ENCODE data around the gene HES3. TPM values are rescaled to one million over a fixed set of nuclear protein-coding genes. Genes with fewer than 3 reads are reported as not detected.

The HES3 gene
- total RNA-seq, 1 donor from 2014 or later = not detected

DNA sequence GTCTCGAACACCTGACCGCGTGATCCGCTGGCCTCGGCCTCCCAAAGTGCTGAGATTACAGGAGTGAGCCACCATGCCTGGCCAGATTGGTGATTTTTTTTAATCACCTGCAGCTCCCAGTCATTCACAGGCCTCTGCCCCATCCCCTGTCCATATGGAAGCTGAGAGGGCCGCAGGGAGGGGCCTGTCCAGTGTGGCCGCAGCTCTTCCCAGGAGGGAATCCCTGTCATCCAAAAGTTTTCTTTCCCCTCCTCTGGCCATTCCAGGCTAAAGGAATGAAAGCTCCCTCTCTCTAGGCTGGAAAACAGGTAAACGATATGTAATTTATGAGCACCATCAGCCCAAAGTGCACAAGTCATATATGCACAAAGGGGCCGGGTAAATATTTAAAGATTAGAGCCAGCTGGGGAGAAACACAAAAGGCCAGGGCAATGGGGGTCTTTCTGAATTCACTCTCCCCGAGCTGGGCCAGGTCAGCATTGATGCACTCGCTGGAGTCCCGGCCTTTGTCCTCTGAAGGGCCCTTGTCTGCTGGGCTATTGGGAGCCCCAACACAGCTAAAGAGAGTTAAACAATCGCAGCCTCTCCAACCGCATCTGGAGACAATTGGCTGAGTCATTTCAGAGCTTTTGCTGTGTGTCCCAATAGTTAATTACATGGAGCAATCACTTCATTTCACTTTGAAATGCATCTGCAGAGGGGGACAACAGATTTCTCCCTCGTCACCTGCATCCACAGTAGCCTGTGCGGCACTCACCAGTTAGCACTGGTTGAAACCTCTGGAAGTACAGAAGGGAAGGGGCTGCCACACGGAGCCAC is 3.8 kb upstream of the HES3 start:
- intact Hi-C loops (cut with DNase I) = loop anchor here (5.0 to 10.0 kb wide), 2 partner anchors 188 to 195 kb away; no protein-coding TSS in a partner anchor
- no peaks in the 10 kb centered on the region for H3K36me3 ChIP-seq
- no peaks in the 10 kb centered on the region for H3K9me3 ChIP-seq
- no peak overlapping the region for H3K4me3 ChIP-seq
- H3K27me3 ChIP-seq = peaks cover 27% of the 10 kb centered on the region
- H3K27ac ChIP-seq = no peak overlapping the region
- peaks cover 18% of the 10 kb centered on the region for H3K4me1 ChIP-seq
- TF ChIP-seq, protein P1, sequence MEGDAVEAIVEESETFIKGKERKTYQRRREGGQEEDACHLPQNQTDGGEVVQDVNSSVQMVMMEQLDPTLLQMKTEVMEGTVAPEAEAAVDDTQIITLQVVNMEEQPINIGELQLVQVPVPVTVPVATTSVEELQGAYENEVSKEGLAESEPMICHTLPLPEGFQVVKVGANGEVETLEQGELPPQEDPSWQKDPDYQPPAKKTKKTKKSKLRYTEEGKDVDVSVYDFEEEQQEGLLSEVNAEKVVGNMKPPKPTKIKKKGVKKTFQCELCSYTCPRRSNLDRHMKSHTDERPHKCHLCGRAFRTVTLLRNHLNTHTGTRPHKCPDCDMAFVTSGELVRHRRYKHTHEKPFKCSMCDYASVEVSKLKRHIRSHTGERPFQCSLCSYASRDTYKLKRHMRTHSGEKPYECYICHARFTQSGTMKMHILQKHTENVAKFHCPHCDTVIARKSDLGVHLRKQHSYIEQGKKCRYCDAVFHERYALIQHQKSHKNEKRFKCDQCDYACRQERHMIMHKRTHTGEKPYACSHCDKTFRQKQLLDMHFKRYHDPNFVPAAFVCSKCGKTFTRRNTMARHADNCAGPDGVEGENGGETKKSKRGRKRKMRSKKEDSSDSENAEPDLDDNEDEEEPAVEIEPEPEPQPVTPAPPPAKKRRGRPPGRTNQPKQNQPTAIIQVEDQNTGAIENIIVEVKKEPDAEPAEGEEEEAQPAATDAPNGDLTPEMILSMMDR (IDR thresholded peaks at IDR 0.05) = no peak
- TF ChIP-seq POLR2A (IDR thresholded peaks at IDR 0.05) (no peak), POLR2AphosphoS5 (IDR thresholded peaks at IDR 0.05; ENCODE audit: insufficient read depth in 1 of 2, low read depth in 1 of 2) (no peak)
- DNase-seq (ENCODE audit: extremely low spot score in 2 of 2) = no peak

DNA sequence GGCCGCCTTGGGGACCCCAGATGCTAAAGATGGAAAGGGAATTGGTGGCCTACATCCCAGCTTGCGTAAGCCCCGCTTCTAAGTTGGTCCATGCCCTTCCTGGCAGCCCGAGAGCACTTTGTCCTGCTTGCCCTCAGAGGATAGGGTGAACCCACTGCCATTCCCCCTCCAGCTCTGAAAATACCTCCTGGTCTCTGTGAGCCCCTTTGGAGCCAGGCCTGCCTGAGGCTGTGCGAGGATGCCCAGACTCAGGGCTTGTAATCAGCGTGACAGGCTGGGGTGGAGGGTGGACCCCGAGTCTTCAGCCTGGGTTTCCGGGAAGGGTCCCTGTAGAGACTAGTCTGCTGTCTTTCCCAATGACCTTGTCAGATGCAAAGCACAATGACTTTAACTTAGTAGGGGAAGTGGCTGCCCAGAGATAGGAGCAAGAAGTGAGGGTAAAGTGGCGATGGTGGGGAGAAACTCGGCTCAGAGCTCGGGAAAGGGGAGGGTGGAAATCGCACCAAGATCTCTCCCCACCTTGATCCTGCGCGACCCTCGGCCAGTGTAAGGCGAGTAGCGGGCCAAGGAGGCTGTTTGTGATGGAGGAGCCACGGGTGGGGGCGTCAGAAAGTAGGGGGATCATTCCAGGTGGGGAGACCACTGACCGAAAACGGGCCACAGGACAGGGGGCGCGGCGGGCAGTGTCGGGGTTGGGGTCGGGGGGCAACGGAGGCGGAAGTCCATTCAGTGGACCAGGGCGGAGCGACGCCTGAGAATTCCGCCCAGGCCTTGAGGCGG is 2.7 kb upstream of the HES3 start:
- TF ChIP-seq, protein P1 (IDR thresholded peaks at IDR 0.05) = no peak
- TF ChIP-seq POLR2AphosphoS5 (IDR thresholded peaks at IDR 0.05; ENCODE audit: insufficient read depth in 1 of 2, low read depth in 1 of 2) (no peak), POLR2A (IDR thresholded peaks at IDR 0.05) (no peak)
- peaks cover 28% of the 10 kb centered on the region for H3K4me1 ChIP-seq
- H3K9me3 ChIP-seq = no peaks in the 10 kb centered on the region
- peaks cover 27% of the 10 kb centered on the region for H3K27me3 ChIP-seq
- no peak overlapping the region for H3K27ac ChIP-seq
- H3K4me3 ChIP-seq = peak overlapping the region in 1 of 2 donors; percentile 1
- intact Hi-C loops (cut with DNase I) = loop anchor here (5.0 to 10.0 kb wide), 2 partner anchors 189 to 194 kb away; no protein-coding TSS in a partner anchor
- no peak for DNase-seq (ENCODE audit: extremely low spot score in 2 of 2)
- no peaks in the 10 kb centered on the region for H3K36me3 ChIP-seq

DNA sequence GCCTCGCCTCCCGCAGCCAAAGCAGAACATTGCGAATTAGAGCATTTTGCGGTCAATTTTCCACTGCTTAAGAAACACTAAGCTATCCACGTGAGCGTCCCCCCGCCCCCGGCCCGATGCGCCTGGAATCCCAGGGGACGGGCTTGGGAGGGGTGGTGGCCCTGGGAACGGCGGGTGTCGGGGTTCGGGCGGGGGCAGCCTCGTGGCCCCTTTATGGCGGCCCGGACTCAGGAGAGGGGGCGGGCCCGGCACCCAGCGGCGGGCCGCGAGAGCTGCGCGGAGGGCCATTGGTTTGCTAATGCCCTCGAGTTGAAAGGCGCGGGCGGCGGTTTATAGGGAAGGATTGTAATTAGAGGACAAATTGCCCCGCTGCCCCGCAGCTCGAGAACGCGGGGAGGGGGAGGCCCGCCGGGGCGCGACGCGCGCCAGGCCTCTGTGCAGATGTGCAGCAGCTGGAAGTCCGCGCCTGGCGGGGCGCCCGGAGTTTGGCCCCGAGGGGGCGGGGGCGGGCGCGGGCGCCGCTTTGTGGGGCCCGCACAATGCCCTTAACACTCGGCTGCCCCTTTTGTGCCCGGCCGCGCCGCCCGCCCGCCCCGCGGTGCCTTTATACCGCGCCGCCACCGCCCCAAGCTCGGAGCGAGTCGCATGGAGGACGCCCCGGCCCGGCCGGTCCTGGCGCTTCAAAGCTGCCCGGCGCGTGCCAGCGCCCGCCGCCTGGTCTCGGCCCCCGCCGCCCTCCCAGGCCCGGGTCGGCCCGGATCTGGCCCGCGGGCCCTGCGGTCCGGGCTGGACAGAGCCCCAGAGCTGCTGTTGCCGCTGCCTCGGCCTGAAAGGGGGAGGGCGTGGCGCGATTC is 1.9 kb upstream of the HES3 start:
- peaks cover 27% of the 10 kb centered on the region for H3K27me3 ChIP-seq
- TF ChIP-seq POLR2A (IDR thresholded peaks at IDR 0.05) = no peak
- TF ChIP-seq POLR2AphosphoS5 (IDR thresholded peaks at IDR 0.05; ENCODE audit: insufficient read depth in 1 of 2, low read depth in 1 of 2) = no peak
- TF ChIP-seq, protein P1 (IDR thresholded peaks at IDR 0.05) = no peak
- DNase-seq (ENCODE audit: extremely low spot score in 2 of 2) = no peak
- H3K36me3 ChIP-seq = no peaks in the 10 kb centered on the region
- peak overlapping the region in 1 of 2 donors; percentile 1 for H3K4me3 ChIP-seq
- H3K4me1 ChIP-seq = peaks cover 36% of the 10 kb centered on the region
- no peak overlapping the region for H3K27ac ChIP-seq
- intact Hi-C loops (cut with DNase I) = loop anchor here (5.0 to 10.0 kb wide), 2 partner anchors 190 to 193 kb away; no protein-coding TSS in a partner anchor
- H3K9me3 ChIP-seq = no peaks in the 10 kb centered on the region

DNA sequence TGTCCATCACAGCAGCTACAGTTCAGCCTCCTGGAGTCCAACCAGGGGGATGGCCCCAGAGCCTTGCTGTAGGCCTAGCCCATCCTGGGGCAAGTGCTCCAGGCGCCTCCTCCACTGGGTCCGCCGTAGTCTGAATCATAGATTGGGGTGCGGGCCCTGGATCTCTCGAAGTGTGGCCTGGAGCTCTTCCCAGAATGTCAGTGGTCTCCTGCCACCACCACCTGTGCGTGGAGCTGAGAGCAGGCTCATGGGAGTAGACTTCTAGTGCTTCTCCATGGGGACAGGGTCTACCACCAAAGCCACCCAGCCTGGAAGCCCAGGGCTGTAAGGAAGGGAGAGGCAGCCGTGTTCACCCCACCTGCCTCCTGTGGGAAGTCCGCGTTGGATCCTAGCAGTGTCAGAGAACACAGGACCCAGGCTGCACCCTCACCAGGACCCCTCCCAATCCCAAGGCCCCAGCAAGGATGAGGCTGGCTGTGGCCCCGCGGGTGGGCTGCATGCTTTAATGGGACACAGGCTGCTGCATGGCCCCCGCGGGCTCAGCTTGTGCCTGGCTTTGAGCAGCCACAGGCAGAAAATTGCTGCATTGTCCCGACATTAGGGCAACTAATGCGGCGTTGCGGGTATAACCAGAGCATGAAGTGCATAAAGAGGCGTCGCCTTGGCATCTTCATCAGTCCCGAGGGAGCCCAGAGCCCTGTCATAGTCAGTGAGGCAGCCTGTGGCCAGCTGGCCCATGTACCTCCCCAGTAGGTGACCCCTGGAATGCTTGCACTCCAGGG is 735 bp upstream of the HES3 start:
- TF ChIP-seq, protein P1 (IDR thresholded peaks at IDR 0.05) = no peak
- TF ChIP-seq POLR2AphosphoS5 (IDR thresholded peaks at IDR 0.05; ENCODE audit: insufficient read depth in 1 of 2, low read depth in 1 of 2) (no peak), POLR2A (IDR thresholded peaks at IDR 0.05) (no peak)
- no peak overlapping the region for H3K4me3 ChIP-seq
- H3K4me1 ChIP-seq = peaks cover 37% of the 10 kb centered on the region
- no peaks in the 10 kb centered on the region for H3K36me3 ChIP-seq
- intact Hi-C loops (cut with DNase I) = loop anchor here (5.0 to 10.0 kb wide), 2 partner anchors 191 to 192 kb away; no protein-coding TSS in a partner anchor
- DNase-seq (ENCODE audit: extremely low spot score in 2 of 2) = no peak
- H3K27me3 ChIP-seq = peaks cover 27% of the 10 kb centered on the region
- no peaks in the 10 kb centered on the region for H3K9me3 ChIP-seq
- no peak overlapping the region for H3K27ac ChIP-seq

Data from vagina (tissue), 2 donors.